Fibroblast of skin of right biceps (primary cell): Measurements from ENCODE around the gene CAND1.
A peak's percentile ranks its signal among the peaks of the same experiment; 100 is the strongest.

Source experiments
- DNase-seq: peaks from one replicate; pipeline ENCODE4 v3.0.0-alpha.2; 2013

The CAND1 gene

GRCh38 chr12:67268896-67269632 lies at the start of gene CAND1:
TSS of gene CAND1 (plus strand) at chr12:67269358. CDS start at chr12:67269718, 360 bp downstream.
- DNase-seq, result peak; percentile 99

- DNase-seq, result no peak
Observed at GRCh38 chr12:67220065-67220464, 49.1 kb upstream of the CAND1 start.

- DNase-seq, result peak; percentile 16
Observed at GRCh38 chr12:67222302-67222701, 46.9 kb upstream of the CAND1 start.

GRCh38 chr12:67223225-67223624 lies 45.9 kb upstream of the CAND1 start:
- DNase-seq, result no peak

GRCh38 chr12:67237231-67237630 lies 31.9 kb upstream of the CAND1 start:
- no peak for DNase-seq

- DNase-seq, result peak; percentile 27
Observed at GRCh38 chr12:67239061-67239460, 30.1 kb upstream of the CAND1 start.

- DNase-seq, result peak; percentile 35
Observed at GRCh38 chr12:67241482-67241881, 27.7 kb upstream of the CAND1 start.

- DNase-seq, result no peak
Observed at GRCh38 chr12:67243260-67243659, 25.9 kb upstream of the CAND1 start.

- no peak for DNase-seq
Observed at GRCh38 chr12:67245571-67245970, 23.6 kb upstream of the CAND1 start.

GRCh38 chr12:67251012-67251411 lies 18.1 kb upstream of the CAND1 start:
- no peak for DNase-seq

GRCh38 chr12:67254372-67255026 lies 14.7 kb upstream of the CAND1 start:
- DNase-seq, result no peak

- no peak for DNase-seq
Observed at GRCh38 chr12:67256649-67257048, 12.5 kb upstream of the CAND1 start.

- DNase-seq, result no peak
Observed at GRCh38 chr12:67263471-67263870, 5.7 kb upstream of the CAND1 start.

- peak; percentile 99 for DNase-seq
Observed at GRCh38 chr12:67268335-67268895, 743 bp upstream of the CAND1 start.

- DNase-seq, result peak; percentile 40
Observed at GRCh38 chr12:67269633-67270573, 745 bp downstream of the CAND1 start.

GRCh38 chr12:67270622-67271021 lies 1.5 kb downstream of the CAND1 start:
- DNase-seq, result no peak

- DNase-seq, result peak; percentile 22
Observed at GRCh38 chr12:67271976-67272375, 2.8 kb downstream of the CAND1 start.

- no peak for DNase-seq
Observed at GRCh38 chr12:67274186-67274585, 5.0 kb downstream of the CAND1 start.

- DNase-seq, result peak; percentile 8
Observed at GRCh38 chr12:67275380-67275913, 6.3 kb downstream of the CAND1 start.

- peak; percentile 8 for DNase-seq
Observed at GRCh38 chr12:67276421-67276820, 7.3 kb downstream of the CAND1 start.

- no peak for DNase-seq
Observed at GRCh38 chr12:67279637-67280036, 10.5 kb downstream of the CAND1 start.

- no peak for DNase-seq
Observed at GRCh38 chr12:67280088-67280487, 10.9 kb downstream of the CAND1 start.

- DNase-seq, result no peak
Observed at GRCh38 chr12:67280572-67280971, 11.4 kb downstream of the CAND1 start.
